ENCODE data around the gene TMEM139.

TMEM139 gene

GRCh38 chr7:143300959-143301935, 16.5 kb downstream of the TMEM139 start:
- Histone ChIP-seq H3K27me3 (ENCODE audit: insufficient read depth, poor library complexity, severe bottlenecking) (no peaks in the 10 kb centered on the region), H3K4me3 (replicated peaks; ENCODE audit: insufficient read depth, low read length) (no peak overlapping the region), H3K27ac (replicated peaks) (peak overlapping the region; percentile 92)
- TF ChIP-seq SPI1 (IDR thresholded peaks at IDR 0.05; ENCODE audit: borderline replicate concordance, low read depth) (peak; percentile 43; the same call in 1 of the 2 replicates), CTCF (IDR thresholded peaks at IDR 0.05; ENCODE audit: insufficient read depth, low read length) (no peak), GABPA (IDR thresholded peaks at IDR 0.05; ENCODE audit: low read depth) (no peak), POLR2AphosphoS5 (IDR thresholded peaks at IDR 0.05; ENCODE audit: low read depth) (peak; percentile 86)
- TF ChIP-seq, protein P1, sequence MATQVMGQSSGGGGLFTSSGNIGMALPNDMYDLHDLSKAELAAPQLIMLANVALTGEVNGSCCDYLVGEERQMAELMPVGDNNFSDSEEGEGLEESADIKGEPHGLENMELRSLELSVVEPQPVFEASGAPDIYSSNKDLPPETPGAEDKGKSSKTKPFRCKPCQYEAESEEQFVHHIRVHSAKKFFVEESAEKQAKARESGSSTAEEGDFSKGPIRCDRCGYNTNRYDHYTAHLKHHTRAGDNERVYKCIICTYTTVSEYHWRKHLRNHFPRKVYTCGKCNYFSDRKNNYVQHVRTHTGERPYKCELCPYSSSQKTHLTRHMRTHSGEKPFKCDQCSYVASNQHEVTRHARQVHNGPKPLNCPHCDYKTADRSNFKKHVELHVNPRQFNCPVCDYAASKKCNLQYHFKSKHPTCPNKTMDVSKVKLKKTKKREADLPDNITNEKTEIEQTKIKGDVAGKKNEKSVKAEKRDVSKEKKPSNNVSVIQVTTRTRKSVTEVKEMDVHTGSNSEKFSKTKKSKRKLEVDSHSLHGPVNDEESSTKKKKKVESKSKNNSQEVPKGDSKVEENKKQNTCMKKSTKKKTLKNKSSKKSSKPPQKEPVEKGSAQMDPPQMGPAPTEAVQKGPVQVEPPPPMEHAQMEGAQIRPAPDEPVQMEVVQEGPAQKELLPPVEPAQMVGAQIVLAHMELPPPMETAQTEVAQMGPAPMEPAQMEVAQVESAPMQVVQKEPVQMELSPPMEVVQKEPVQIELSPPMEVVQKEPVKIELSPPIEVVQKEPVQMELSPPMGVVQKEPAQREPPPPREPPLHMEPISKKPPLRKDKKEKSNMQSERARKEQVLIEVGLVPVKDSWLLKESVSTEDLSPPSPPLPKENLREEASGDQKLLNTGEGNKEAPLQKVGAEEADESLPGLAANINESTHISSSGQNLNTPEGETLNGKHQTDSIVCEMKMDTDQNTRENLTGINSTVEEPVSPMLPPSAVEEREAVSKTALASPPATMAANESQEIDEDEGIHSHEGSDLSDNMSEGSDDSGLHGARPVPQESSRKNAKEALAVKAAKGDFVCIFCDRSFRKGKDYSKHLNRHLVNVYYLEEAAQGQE (IDR thresholded peaks at IDR 0.05; ENCODE audit: insufficient replicate concordance, low read depth) = no peak
- peak in 1 of 2 experiments; percentile 84 for DNase-seq (ENCODE audit: low read depth in 1 of 2, low spot score in 1 of 2)

DNA sequence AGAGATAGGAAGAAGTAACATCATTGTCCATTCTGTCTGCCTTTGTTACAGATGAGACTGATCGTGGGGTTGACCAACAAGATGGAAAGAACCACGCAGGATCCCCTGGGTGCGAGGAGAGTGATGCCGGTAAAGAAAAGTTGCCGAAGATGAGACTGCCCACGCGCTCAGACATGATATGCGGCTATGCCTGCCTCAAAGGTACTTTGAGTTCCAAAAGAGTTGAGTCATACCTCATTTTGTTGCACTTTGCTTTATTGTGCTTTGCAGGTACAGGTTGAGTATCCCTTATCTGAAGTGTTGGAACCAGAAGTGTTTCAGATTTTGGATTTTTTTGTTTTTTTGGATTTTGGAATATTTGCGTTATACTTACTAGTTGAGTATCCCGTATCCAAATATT, 19.0 kb downstream of the TMEM139 start:
- no peak for DNase-seq (ENCODE audit: low read depth in 1 of 2, low spot score in 1 of 2)
- no peaks in the 10 kb centered on the region for H3K27me3 ChIP-seq (ENCODE audit: insufficient read depth, poor library complexity, severe bottlenecking)
- TF ChIP-seq POLR2AphosphoS5 (IDR thresholded peaks at IDR 0.05; ENCODE audit: low read depth) (no peak), GABPA (IDR thresholded peaks at IDR 0.05; ENCODE audit: low read depth) (no peak), CTCF (IDR thresholded peaks at IDR 0.05; ENCODE audit: insufficient read depth, low read length) (no peak), SPI1 (IDR thresholded peaks at IDR 0.05; ENCODE audit: borderline replicate concordance, low read depth) (no peak)
- TF ChIP-seq, protein P1 (IDR thresholded peaks at IDR 0.05; ENCODE audit: insufficient replicate concordance, low read depth) = no peak
- no peak overlapping the region for H3K4me3 ChIP-seq (replicated peaks; ENCODE audit: insufficient read depth, low read length)
- H3K27ac ChIP-seq (replicated peaks) = peak overlapping the region; percentile 6; the same call in 1 of the 2 replicates

DNA sequence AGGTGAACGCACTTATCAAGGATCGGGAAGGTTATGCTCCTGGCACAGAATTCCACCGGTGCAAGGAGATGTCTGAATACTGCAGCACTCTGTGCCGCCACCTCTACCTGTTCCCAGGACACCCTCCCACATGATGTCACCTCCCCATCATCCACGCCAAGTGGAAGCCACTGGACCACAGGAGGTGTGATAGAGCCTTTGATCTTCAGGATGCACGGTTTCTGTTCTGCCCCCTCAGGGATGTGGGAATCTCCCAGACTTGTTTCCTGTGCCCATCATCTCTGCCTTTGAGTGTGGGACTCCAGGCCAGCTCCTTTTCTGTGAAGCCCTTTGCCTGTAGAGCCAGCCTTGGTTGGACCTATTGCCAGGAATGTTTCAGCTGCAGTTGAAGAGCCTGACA, 20.2 kb downstream of the TMEM139 start:
- H3K4me3 ChIP-seq (replicated peaks; ENCODE audit: insufficient read depth, low read length) = no peak overlapping the region
- H3K27ac ChIP-seq (replicated peaks) = no peak overlapping the region; the same call in 1 of the 2 replicates
- DNase-seq (ENCODE audit: low read depth in 1 of 2, low spot score in 1 of 2) = no peak
- no peak for TF ChIP-seq GABPA (IDR thresholded peaks at IDR 0.05; ENCODE audit: low read depth)
- TF ChIP-seq CTCF (IDR thresholded peaks at IDR 0.05; ENCODE audit: insufficient read depth, low read length) = no peak
- TF ChIP-seq SPI1 (IDR thresholded peaks at IDR 0.05; ENCODE audit: borderline replicate concordance, low read depth) = no peak
- TF ChIP-seq, protein P1 (IDR thresholded peaks at IDR 0.05; ENCODE audit: insufficient replicate concordance, low read depth) = no peak
- no peak for TF ChIP-seq POLR2AphosphoS5 (IDR thresholded peaks at IDR 0.05; ENCODE audit: low read depth)
- no peaks in the 10 kb centered on the region for H3K27me3 ChIP-seq (ENCODE audit: insufficient read depth, poor library complexity, severe bottlenecking)

Measured in HL-60 (cell line).